ENCODE measurements around the gene SETD4. TPM values are rescaled to one million over a fixed set of nuclear protein-coding genes. Genes with fewer than 3 reads are reported as not detected.
A peak's percentile ranks its signal among the peaks of the same experiment; 100 is the strongest.

SETD4 gene
- total RNA-seq, 1 donor from 2014 or later = 19.0 TPM

DNA sequence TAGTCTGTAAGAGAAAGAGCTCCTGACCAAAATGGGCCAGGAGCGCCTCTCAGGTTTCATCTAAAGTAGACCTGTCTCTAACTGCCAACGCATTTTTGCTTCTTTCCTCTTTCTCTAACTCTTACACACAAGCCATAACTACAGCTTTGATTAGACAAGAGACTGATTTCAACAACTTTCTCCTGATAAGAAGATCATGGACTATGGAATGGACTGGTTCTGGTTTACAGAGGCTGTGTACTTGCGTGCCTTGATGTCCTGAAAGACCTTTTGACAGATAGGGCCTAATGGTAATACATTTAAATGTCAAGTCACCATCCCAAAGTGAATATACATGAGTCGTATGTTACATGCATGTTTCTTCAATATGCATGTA lies 3.7 kb upstream of the SETD4 start:
- Histone ChIP-seq H3K27ac (no peak overlapping the region), H3K9me3 (no peaks in the 10 kb centered on the region), H3K4me1 (peaks cover 6% of the 10 kb centered on the region), H3K36me3 (no peaks in the 10 kb centered on the region), H3K4me3 (no peak overlapping the region), H3K27me3 (no peaks in the 10 kb centered on the region)
- intact Hi-C loops (cut with DNase I) = no loop called here
- no peak for DNase-seq
- no peak for TF ChIP-seq CTCF (IDR thresholded peaks at IDR 0.05)
- no peak for ATAC-seq

DNA sequence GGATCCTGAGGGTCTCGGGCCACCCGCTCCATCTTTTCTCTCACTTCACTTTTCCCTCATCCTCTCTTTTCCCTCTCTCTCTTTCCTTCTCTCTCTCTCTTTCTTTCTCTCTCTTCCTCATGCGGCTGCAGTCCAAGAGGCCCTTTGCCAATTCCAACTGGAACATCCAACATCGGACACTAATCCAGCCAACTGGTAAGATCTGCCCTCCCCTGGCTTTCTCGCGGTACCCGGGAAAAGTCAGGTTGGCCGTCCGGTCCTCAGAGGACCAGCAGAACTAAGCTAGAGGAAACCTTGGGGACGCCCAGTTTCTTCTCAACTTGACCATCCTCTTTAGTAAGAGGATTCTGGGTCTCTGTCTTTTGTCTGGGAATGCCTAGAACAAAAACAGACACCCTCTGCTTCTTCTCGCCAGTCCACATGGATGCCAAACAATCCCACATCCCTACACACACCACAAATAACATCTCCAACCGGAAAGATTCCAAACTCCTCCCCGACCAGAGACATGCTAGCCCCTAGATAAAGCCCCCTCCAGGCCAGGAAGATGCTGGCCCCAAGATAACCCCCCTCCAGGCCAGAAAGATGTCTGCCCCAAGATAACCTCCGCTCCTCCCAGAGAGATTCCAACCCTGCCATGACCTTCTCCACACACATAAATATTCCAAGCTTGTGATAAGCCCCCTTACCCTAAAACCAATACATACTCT lies 3.2 kb upstream of the SETD4 start:
- intact Hi-C loops (cut with DNase I) = no loop called here

DNA sequence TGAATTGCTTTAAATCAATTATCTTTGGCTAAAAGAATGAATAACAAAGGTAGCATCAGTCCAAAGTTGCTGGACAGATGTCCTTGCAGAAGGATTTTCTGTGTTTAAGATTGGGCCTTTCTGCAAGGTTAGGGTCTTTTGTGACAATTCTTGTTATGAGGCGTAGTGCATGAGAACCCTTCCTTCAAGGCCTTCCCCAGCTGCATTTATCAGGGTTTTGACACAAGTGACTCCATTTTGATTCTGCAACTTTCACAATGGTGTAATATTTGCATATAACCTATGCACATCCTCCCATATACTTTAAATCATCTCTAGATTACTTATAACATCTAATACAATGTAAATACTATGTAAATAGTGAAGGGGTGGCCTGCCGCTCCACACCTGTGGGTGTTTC lies 1.1 kb upstream of the SETD4 start:
- intact Hi-C loops (cut with DNase I) = no loop called here
- Histone ChIP-seq H3K36me3 (peaks cover 19% of the 10 kb centered on the region), H3K27me3 (no peaks in the 10 kb centered on the region), H3K27ac (no peak overlapping the region), H3K4me3 (no peak overlapping the region), H3K4me1 (peaks cover 8% of the 10 kb centered on the region), H3K9me3 (no peaks in the 10 kb centered on the region)
- ATAC-seq (no peak), DNase-seq (no peak)
- TF ChIP-seq CTCF (IDR thresholded peaks at IDR 0.05) = no peak

More for the DNA sequence above, 3.2 kb upstream of the SETD4 start:
- no peaks in the 10 kb centered on the region for H3K27me3 ChIP-seq
- no peak overlapping the region for H3K4me3 ChIP-seq
- ATAC-seq = no peak
- H3K9me3 ChIP-seq = no peaks in the 10 kb centered on the region
- TF ChIP-seq CTCF (IDR thresholded peaks at IDR 0.05) = no peak
- no peaks in the 10 kb centered on the region for H3K36me3 ChIP-seq
- H3K27ac ChIP-seq = no peak overlapping the region
- peaks cover 8% of the 10 kb centered on the region for H3K4me1 ChIP-seq
- no peak for DNase-seq

DNA sequence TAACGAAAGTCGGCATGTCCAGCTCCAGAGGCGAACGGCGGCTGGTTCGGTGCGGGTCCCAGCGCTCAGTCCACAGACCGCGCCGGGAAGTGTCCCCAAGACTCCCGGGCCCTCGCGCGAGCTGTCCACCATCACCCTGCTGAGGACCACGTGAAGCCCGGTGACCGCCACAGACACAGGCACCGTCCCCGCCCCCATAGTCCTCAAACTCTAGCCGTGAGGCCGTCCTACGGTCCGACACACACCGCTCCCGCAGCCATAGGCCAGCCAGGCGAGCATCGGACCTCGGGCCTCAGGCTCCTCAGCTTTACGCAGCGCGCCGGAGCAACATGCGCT lies 535 bp downstream of the SETD4 start:
- no peaks in the 10 kb centered on the region for H3K27me3 ChIP-seq
- ATAC-seq (peak; percentile 74), DNase-seq (peak; percentile 82)
- H3K4me3 ChIP-seq = peak overlapping the region; percentile 70
- no peaks in the 10 kb centered on the region for H3K9me3 ChIP-seq
- intact Hi-C loops (cut with DNase I) = no loop called here
- H3K4me1 ChIP-seq = peaks cover 8% of the 10 kb centered on the region
- TF ChIP-seq CTCF (IDR thresholded peaks at IDR 0.05) = no peak
- peak overlapping the region; percentile 98 for H3K27ac ChIP-seq
- peaks cover 35% of the 10 kb centered on the region for H3K36me3 ChIP-seq

DNA sequence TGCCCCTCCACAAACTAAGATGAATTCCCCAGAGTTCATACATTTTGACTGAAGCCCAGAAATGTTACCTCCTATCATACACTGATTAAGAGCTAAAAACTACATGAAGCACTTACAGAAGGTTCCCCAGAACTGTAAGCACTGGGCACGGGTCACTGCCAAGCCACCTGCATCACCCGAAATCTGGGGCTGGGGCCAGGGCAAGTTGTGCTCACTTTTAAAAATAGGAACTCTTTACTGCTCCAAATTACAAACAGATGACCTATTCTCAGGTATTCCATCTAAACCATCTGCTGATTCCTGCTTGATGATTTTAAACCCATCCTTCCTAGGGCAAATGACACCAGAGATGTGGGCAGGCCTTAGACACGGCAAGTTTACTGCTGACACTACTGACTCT lies 4.8 kb downstream of the SETD4 start:
- peaks cover 75% of the 10 kb centered on the region for H3K36me3 ChIP-seq
- DNase-seq = no peak
- no peaks in the 10 kb centered on the region for H3K27me3 ChIP-seq
- ATAC-seq = no peak
- no peak overlapping the region for H3K4me3 ChIP-seq
- intact Hi-C loops (cut with DNase I) = no loop called here
- no peaks in the 10 kb centered on the region for H3K9me3 ChIP-seq
- no peak for TF ChIP-seq CTCF (IDR thresholded peaks at IDR 0.05)
- peaks cover 8% of the 10 kb centered on the region for H3K4me1 ChIP-seq
- H3K27ac ChIP-seq = no peak overlapping the region

DNA sequence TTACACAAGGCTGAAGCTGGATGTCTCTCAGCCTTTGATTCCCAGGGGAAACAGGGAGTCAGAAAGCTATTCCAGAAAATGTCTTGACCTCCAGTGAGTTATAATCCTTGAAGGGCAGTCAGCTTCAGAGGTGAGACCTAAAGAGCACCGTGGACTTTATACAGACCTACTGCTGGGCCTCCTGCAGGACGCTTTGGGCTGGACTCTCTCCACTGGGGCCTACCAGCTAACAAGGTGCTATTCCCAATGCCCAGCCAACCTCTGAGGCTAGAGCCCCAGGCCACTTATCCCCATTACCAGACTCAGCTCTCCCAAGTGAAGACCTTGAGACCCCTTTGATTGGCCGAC lies 6.6 kb downstream of the SETD4 start:
- Histone ChIP-seq H3K4me1 (no peaks in the 10 kb centered on the region), H3K4me3 (no peak overlapping the region), H3K27ac (no peak overlapping the region), H3K27me3 (no peaks in the 10 kb centered on the region), H3K36me3 (peaks cover 94% of the 10 kb centered on the region), H3K9me3 (no peaks in the 10 kb centered on the region)
- ATAC-seq (no peak), DNase-seq (no peak)
- intact Hi-C loops (cut with DNase I) = no loop called here
- TF ChIP-seq CTCF (IDR thresholded peaks at IDR 0.05) = no peak
